SK-N-SH (cell line): Measurements from ENCODE around the gene ARAP2. TPM values are rescaled to one million over a fixed set of nuclear protein-coding genes. Genes with fewer than 3 reads are reported as not detected.

Source experiments
- CTCF ChIA-PET: fragments of 300-600, 350-600 bp; formaldehyde crosslinking; extraction: SDS; loops from one replicate; lab custom pipeline; 2021; lab: Yijun Ruan, JAX
- POLR2A ChIA-PET: fragments of 350-600 bp; sonication (Branson Sonifier 250); formaldehyde crosslinking; extraction: SDS; loops from one replicate; lab custom pipeline; 2020; ENCODE audit warnings: antibody characterized with exemption, inconsistent platforms; lab: Yijun Ruan, JAX
- DNase-seq: peaks from one replicate; pipeline ENCODE4 v3.0.0; 2012
- H2AFZ ChIP-seq: fragments of 200-600 bp; sonication (generic); 2 replicates; pipeline ENCODE4 v1.8.1; 2016; ENCODE audit warnings: antibody characterized with exemption, mild to moderate bottlenecking, low read depth
- H3F3A ChIP-seq: fragments of 200-600 bp; sonication (generic); replicated peaks from 2 replicates; pipeline ENCODE3; 2016; ENCODE audit warnings: antibody characterized with exemption, mild to moderate bottlenecking; ENCODE audit not compliant: insufficient read depth
- H3K27ac ChIP-seq, 2 experiments: fragments of 200-500 bp in 1 of 2; fragments of 200-600 bp in 1 of 2; sonication (Bioruptor generic) in 1 of 2; sonication (generic), shearing (Covaris generic) in 1 of 2; 2 replicates each; pipeline versions ENCODE4 v1.5.1 to v1.6.1; 2014 to 2016; ENCODE audit warnings: low read depth in 2 of 2, inconsistent platforms in 1 of 2, low read length in 1 of 2, mild to moderate bottlenecking in 1 of 2, mixed read lengths in 1 of 2
- H3K27me3 ChIP-seq: fragments of 200-600 bp; sonication (generic), shearing (Covaris generic); 2 replicates; pipeline ENCODE4 v1.6.1; 2016; ENCODE audit warnings: mixed run types; ENCODE audit not compliant: insufficient read depth
- H3K36me3 ChIP-seq, 2 experiments: fragments of 200-500 bp in 1 of 2; fragments of 200-600 bp in 1 of 2; sonication (Bioruptor generic) in 1 of 2; sonication (generic) in 1 of 2; replicated peaks in 1 of 2; 2 replicates each; pipeline versions ENCODE3 to v1.5.1; 2014 to 2016; ENCODE audit warnings: low read length in 1 of 2, mild to moderate bottlenecking in 1 of 2; ENCODE audit not compliant: insufficient read depth in 2 of 2, control insufficient read depth in 1 of 2
- H3K4me1 ChIP-seq, 2 experiments: fragments of 200-500 bp in 1 of 2; fragments of 200-600 bp in 1 of 2; sonication (Bioruptor generic) in 1 of 2; sonication (generic), shearing (Covaris generic) in 1 of 2; 2 replicates each; pipeline versions ENCODE4 v1.5.1 to v1.6.1; 2014 to 2016; ENCODE audit warnings: low read depth in 1 of 2, low read length in 1 of 2, mixed run types in 1 of 2; ENCODE audit not compliant: insufficient read depth in 2 of 2, control insufficient read depth in 1 of 2
- H3K4me2 ChIP-seq: fragments of 200-600 bp; sonication (generic), shearing (Covaris generic); 2 replicates; pipeline ENCODE4 v1.6.1; 2017; ENCODE audit warnings: mixed run types
- H3K4me3 ChIP-seq, 2 experiments: fragments of 200-500 bp in 1 of 2; fragments of 200-600 bp in 1 of 2; sonication (Bioruptor generic) in 1 of 2; sonication (generic), shearing (Covaris generic) in 1 of 2; 2 replicates each; pipeline versions ENCODE4 v1.5.1 to v1.8.1; 2014 to 2016; ENCODE audit warnings: low read depth in 2 of 2, inconsistent platforms in 1 of 2, low read length in 1 of 2, mild to moderate bottlenecking in 1 of 2, mixed read lengths in 1 of 2, moderate library complexity in 1 of 2
- H3K79me2 ChIP-seq: fragments of 200-600 bp; sonication (generic); 2 replicates; pipeline ENCODE4 v1.8.1; 2017; ENCODE audit warnings: mild to moderate bottlenecking; ENCODE audit not compliant: insufficient read depth
- H3K9ac ChIP-seq: fragments of 200-600 bp; sonication (generic); 2 replicates; pipeline ENCODE4 v1.6.1; 2017; ENCODE audit warnings: mixed run types
- H3K9me2 ChIP-seq: fragments of 200-600 bp; sonication (generic); 2 replicates; pipeline ENCODE4 v1.6.1; 2017; ENCODE audit warnings: mixed run types
- H3K9me3 ChIP-seq: fragments of 200-600 bp; sonication (generic); 2 replicates; pipeline ENCODE4 v1.6.1; 2017; ENCODE audit warnings: mixed run types, mild to moderate bottlenecking, moderate library complexity
- H4K20me1 ChIP-seq: fragments of 200-600 bp; sonication (generic); 2 replicates; pipeline ENCODE4 v1.6.1; 2017; ENCODE audit warnings: mild to moderate bottlenecking, mixed run types; ENCODE audit not compliant: insufficient read depth
- CHD2 ChIP-seq: fragments of 150-350 bp; IDR thresholded peaks from 2 replicates; pipeline ENCODE4 v1.6.1; 2018; ENCODE audit warnings: low read length; ENCODE audit not compliant: partially characterized antibody
- EP300 ChIP-seq, 2 experiments: IDR thresholded peaks; 2 replicates each; pipeline versions ENCODE4 v1.4.0 to v1.6.1; 2012; ENCODE audit warnings: borderline replicate concordance in 1 of 2, low read depth in 1 of 2, low read length in 1 of 2
- FOSL2 ChIP-seq: IDR thresholded peaks from 2 replicates; pipeline ENCODE4 v1.4.0; 2012; ENCODE audit warnings: low read depth, mild to moderate bottlenecking, moderate library complexity, borderline replicate concordance
- FOXJ3 ChIP-seq: sonication (generic); formaldehyde crosslinking; IDR thresholded peaks from 2 replicates; pipeline ENCODE4 v1.5.1; 2020; ENCODE audit warnings: mild to moderate bottlenecking, missing genetic modification reagents
- FOXM1 ChIP-seq: IDR thresholded peaks from 2 replicates; pipeline ENCODE4 v1.4.0; 2012; ENCODE audit warnings: low read depth, mild to moderate bottlenecking
- GABPA ChIP-seq: IDR thresholded peaks from 2 replicates; pipeline ENCODE4 v1.4.0; 2012; ENCODE audit warnings: low read depth, mild to moderate bottlenecking
- GATA2 ChIP-seq: sonication (generic); formaldehyde crosslinking; IDR thresholded peaks from 2 replicates; pipeline ENCODE4 v1.5.0; 2020; ENCODE audit warnings: mild to moderate bottlenecking, missing genetic modification reagents
- IRF3 ChIP-seq: fragments of 150-350 bp; IDR thresholded peaks from 2 replicates; pipeline ENCODE4 v1.6.1; 2016; ENCODE audit warnings: mild to moderate bottlenecking, low read depth, low read length
- MAX ChIP-seq: IDR thresholded peaks from 2 replicates; pipeline ENCODE4 v1.4.0; 2012; ENCODE audit warnings: low read depth
- MXI1 ChIP-seq: IDR thresholded peaks from 2 replicates; pipeline ENCODE4 v1.6.1; 2012; ENCODE audit warnings: mild to moderate bottlenecking, low read depth, low read length, improper control_type of control experiment
- NFIC ChIP-seq: IDR thresholded peaks from 2 replicates; pipeline ENCODE4 v1.4.0; 2012; ENCODE audit warnings: borderline replicate concordance
- NRF1 ChIP-seq: IDR thresholded peaks from 2 replicates; pipeline ENCODE4 v1.6.1; 2012; ENCODE audit warnings: low read depth, mild to moderate bottlenecking, low read length
- PBX3 ChIP-seq: IDR thresholded peaks from 2 replicates; pipeline ENCODE4; 2012
- RAD21 ChIP-seq: IDR thresholded peaks from 2 replicates; pipeline ENCODE4 v1.6.1; 2012; ENCODE audit warnings: mild to moderate bottlenecking, low read length
- REST ChIP-seq: IDR thresholded peaks from 2 replicates; pipeline ENCODE4 v1.6.1; 2012; ENCODE audit warnings: mild to moderate bottlenecking, low read depth, low read length, moderate library complexity
- RXRA ChIP-seq: IDR thresholded peaks from 2 replicates; pipeline ENCODE4 v1.4.0; 2012; ENCODE audit warnings: low read depth, mild to moderate bottlenecking, borderline replicate concordance
- SMC3 ChIP-seq: IDR thresholded peaks from 2 replicates; pipeline ENCODE4 v1.6.1; 2012; ENCODE audit warnings: low read depth, low read length, improper control_type of control experiment
- USF2 ChIP-seq: fragments of 150-350 bp; IDR thresholded peaks from 2 replicates; pipeline ENCODE4 v1.6.1; 2017; ENCODE audit warnings: antibody characterized with exemption, low read length, low read depth, borderline replicate concordance
- WGBS: methylation state at CpG from one replicate; pipeline ENCODE4 v1.1.6; 2017; ENCODE audit warnings: low lambda C conversion rate; 5-methylcytosine and 5-hydroxymethylcytosine counted together
- polyA plus RNA-seq, 3 experiments: library from polyadenylated mRNA; depleted of rRNA; stranded (reverse); fragments of >200 nt; gene quantifications; 2 replicates each; pipeline ENCODE4 v1.2.3, GENCODE V29; 2012

ARAP2 gene
- polyA plus RNA-seq, 1 of the 3 experiments (the other 2 are of a cell fraction) = not detected

DNA sequence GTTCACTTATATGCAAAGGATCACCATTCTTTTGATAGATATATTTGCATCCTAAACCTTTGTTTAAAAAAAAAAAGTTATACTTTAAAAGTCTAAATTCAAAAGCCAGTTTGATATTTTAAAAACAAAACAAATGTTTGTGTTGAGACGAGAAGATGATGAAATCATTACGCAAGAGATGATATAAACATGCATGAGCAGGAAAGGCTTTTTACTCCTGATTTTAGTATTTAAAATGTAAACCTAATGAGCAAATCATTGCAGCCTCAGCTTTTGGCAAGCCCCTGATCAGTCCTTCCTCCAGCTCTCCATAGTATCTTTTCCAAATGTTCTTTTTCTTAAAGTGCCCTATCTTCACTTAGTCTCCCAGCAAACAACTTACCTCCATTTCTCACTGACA, 115.6 kb downstream of the ARAP2 start:
- no peak overlapping the region for H2AFZ ChIP-seq
- TF ChIP-seq RAD21 (no peak), IRF3 (no peak), PBX3 (no peak), SMC3 (no peak), FOXJ3 (CRISPR knock-in tag) (no peak), FOSL2 (no peak), RXRA (no peak), NFIC (no peak), NRF1 (no peak), CHD2 (no peak), USF2 (no peak), MAX (no peak), MXI1 (no peak), GABPA (no peak), FOXM1 (no peak), REST (no peak), EP300 (IDR thresholded peaks at IDR 0.05; ENCODE audit: borderline replicate concordance in 1 of 2, low read depth in 1 of 2, low read length in 1 of 2) (no peak), GATA2 (CRISPR knock-in tag) (no peak)
- no peak overlapping the region for H3K27ac ChIP-seq
- ChIA-PET POLR2A (no interaction called here), CTCF (no interaction called here)
- WGBS = 36% methylated on average over 2 of the region's 2 CpGs
- H3K9ac ChIP-seq = no peak overlapping the region
- H3K4me1 ChIP-seq = no peaks in the 10 kb centered on the region
- H3K9me3 ChIP-seq = no peaks in the 10 kb centered on the region
- H3K4me3 ChIP-seq = no peak overlapping the region
- H4K20me1 ChIP-seq = no peaks in the 10 kb centered on the region
- no peak overlapping the region for H3K4me2 ChIP-seq
- H3K79me2 ChIP-seq = no peaks in the 10 kb centered on the region
- no peaks in the 10 kb centered on the region for H3F3A ChIP-seq
- H3K27me3 ChIP-seq = no peaks in the 10 kb centered on the region
- no peak for DNase-seq
- no peaks in the 10 kb centered on the region for H3K9me2 ChIP-seq
- no peaks in the 10 kb centered on the region for H3K36me3 ChIP-seq
